Neural cell (in vitro differentiated cells): ENCODE data around the gene GPR173.

Experiments used
- EP300 ChIP-seq: fragments of 450-650 bp; conservative IDR thresholded peaks from 2 replicates; pipeline ENCODE4 v1.6.1; 2014; ENCODE audit warnings: antibody characterized with exemption, mild to moderate bottlenecking, moderate library complexity; ENCODE audit not compliant: poor library complexity, severe bottlenecking
- EZH2 ChIP-seq: fragments of 200-600, 300-800 bp; shearing (Covaris generic), sonication (generic); IDR thresholded peaks from 2 replicates; pipeline ENCODE4 v1.6.1; 2014; ENCODE audit warnings: antibody characterized with exemption, low read length, borderline replicate concordance, mild to moderate bottlenecking; ENCODE audit not compliant: insufficient read depth, poor library complexity, severe bottlenecking
- POLR2AphosphoS5 ChIP-seq: IDR thresholded peaks from 2 replicates; pipeline ENCODE4 v1.6.1; 2012
- RAD21 ChIP-seq: fragments of 450-650 bp; conservative IDR thresholded peaks from 2 replicates; pipeline ENCODE4 v1.6.1; 2014; ENCODE audit warnings: antibody characterized with exemption, mild to moderate bottlenecking, moderate library complexity
- TF ChIP-seq, protein P1 (sequence below): fragments of 450-650 bp; IDR thresholded peaks from 2 replicates; pipeline ENCODE4 v1.5.1; 2014; ENCODE audit warnings: antibody characterized with exemption, mild to moderate bottlenecking, moderate library complexity; ENCODE audit not compliant: poor library complexity, severe bottlenecking

DNA sequence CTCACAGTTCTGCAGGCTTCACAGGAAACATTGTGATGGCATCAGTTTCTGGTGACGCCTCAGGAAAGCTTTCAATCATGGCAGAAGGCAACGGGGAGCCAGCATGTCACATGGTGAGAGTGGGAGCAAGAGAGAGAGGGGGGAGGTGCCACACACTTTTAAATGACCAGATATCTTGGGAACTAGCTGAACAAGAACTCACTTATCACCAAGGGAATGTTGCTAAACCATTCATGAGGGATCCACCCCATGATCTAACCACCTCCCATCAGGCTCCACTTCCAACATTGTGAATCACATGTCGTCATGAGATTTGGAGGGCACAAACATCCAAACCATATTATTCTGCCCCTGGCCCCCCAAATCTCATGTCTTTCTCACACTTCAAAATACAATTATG, 43.3 kb upstream of the GPR173 start:
- TF ChIP-seq, protein P1, sequence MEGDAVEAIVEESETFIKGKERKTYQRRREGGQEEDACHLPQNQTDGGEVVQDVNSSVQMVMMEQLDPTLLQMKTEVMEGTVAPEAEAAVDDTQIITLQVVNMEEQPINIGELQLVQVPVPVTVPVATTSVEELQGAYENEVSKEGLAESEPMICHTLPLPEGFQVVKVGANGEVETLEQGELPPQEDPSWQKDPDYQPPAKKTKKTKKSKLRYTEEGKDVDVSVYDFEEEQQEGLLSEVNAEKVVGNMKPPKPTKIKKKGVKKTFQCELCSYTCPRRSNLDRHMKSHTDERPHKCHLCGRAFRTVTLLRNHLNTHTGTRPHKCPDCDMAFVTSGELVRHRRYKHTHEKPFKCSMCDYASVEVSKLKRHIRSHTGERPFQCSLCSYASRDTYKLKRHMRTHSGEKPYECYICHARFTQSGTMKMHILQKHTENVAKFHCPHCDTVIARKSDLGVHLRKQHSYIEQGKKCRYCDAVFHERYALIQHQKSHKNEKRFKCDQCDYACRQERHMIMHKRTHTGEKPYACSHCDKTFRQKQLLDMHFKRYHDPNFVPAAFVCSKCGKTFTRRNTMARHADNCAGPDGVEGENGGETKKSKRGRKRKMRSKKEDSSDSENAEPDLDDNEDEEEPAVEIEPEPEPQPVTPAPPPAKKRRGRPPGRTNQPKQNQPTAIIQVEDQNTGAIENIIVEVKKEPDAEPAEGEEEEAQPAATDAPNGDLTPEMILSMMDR: no peak
- TF ChIP-seq EZH2: no peak
- no peak for TF ChIP-seq POLR2AphosphoS5
- no peak for TF ChIP-seq RAD21
- no peak for TF ChIP-seq EP300
